GM12865 (cell line): ENCODE measurements around the gene AP3B1.
"Not testable (repeated sequence)": the region's sequence is repeated elsewhere in the genome, so short reads cannot be mapped to it uniquely, and the experiment has no call there.

Source experiments
- DNase-seq: peaks from one replicate; pipeline ENCODE4 v3.0.0; 2010; ENCODE audit warnings: low read depth
- H3K4me3 ChIP-seq: 2 replicates; pipeline ENCODE4 v1.5.1; 2011; ENCODE audit warnings: mild to moderate bottlenecking, low read depth, low read length, control low read depth
- TF ChIP-seq, protein P1 (sequence below): IDR thresholded peaks from 2 replicates; pipeline ENCODE4 v1.5.1; 2011; ENCODE audit warnings: low read length, control low read depth, low read depth, inconsistent platforms; ENCODE audit not compliant: insufficient read depth; ENCODE audit errors: missing control alignments

AP3B1 gene

GRCh38 chr5:78090002-78090401 is 204.5 kb downstream of the AP3B1 start:
- H3K4me3 ChIP-seq: no peak overlapping the region
- TF ChIP-seq, protein P1, sequence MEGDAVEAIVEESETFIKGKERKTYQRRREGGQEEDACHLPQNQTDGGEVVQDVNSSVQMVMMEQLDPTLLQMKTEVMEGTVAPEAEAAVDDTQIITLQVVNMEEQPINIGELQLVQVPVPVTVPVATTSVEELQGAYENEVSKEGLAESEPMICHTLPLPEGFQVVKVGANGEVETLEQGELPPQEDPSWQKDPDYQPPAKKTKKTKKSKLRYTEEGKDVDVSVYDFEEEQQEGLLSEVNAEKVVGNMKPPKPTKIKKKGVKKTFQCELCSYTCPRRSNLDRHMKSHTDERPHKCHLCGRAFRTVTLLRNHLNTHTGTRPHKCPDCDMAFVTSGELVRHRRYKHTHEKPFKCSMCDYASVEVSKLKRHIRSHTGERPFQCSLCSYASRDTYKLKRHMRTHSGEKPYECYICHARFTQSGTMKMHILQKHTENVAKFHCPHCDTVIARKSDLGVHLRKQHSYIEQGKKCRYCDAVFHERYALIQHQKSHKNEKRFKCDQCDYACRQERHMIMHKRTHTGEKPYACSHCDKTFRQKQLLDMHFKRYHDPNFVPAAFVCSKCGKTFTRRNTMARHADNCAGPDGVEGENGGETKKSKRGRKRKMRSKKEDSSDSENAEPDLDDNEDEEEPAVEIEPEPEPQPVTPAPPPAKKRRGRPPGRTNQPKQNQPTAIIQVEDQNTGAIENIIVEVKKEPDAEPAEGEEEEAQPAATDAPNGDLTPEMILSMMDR: no peak
- no peak for DNase-seq

DNA sequence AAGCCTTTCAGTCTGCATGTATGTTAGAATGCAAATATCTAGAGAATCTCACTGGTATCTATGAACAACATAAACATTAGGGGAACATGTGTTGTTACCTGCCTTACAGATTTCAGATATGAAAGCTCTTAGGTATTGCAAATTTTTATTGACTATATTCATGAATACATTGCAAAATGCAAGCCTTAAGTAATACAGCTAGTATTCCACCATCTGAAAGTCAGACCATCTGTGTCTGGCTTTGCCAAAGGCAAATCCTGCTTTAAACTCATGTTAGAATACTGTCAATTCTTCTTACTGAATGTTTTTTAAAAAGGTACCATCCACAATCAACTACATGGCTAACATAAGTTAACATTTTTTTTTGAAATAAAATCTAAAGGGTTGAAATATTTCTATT is 215.6 kb downstream of the AP3B1 start:
- TF ChIP-seq, protein P1: no peak
- H3K4me3 ChIP-seq: no peak overlapping the region
- DNase-seq: no peak

DNA sequence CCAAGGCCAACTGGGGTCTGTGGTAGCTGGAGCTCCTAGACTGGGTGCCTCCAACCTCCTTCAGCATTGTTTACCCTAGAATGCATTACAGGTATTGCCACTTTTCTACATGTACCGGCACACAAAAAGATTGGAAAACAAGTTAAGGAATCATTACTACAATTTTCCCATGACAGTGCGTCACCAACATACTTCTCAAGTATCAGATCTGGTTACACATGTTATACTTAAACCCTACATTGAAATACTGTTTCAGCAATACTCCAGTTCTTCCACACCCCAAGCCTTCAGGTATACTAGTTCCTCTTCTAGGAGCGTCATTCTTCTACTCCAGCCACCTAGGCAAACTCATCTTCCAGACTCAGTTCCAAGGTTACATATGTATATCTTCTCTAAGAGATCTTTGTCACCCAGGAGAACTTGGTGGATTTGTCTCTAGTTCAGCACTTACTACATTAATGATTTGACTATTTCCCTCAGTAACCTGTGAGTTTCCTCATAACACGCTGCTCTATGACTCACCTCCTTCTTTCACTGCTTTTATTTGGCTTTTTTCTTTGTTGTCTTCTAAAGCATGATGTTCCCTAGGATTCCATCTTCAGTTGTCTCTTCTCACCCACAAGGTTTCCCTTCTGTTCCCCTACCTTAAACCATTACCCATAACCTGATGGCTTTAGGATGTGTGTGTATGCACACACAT is 217.0 kb downstream of the AP3B1 start:
- TF ChIP-seq, protein P1: no peak
- no peak overlapping the region for H3K4me3 ChIP-seq
- no peak for DNase-seq

GRCh38 chr5:78076351-78076750 is 218.1 kb downstream of the AP3B1 start:
- TF ChIP-seq, protein P1: no peak
- H3K4me3 ChIP-seq: no peak overlapping the region
- no peak for DNase-seq

GRCh38 chr5:78075301-78075700 is 219.2 kb downstream of the AP3B1 start:
- no peak overlapping the region for H3K4me3 ChIP-seq
- TF ChIP-seq, protein P1: no peak
- no peak for DNase-seq

DNA sequence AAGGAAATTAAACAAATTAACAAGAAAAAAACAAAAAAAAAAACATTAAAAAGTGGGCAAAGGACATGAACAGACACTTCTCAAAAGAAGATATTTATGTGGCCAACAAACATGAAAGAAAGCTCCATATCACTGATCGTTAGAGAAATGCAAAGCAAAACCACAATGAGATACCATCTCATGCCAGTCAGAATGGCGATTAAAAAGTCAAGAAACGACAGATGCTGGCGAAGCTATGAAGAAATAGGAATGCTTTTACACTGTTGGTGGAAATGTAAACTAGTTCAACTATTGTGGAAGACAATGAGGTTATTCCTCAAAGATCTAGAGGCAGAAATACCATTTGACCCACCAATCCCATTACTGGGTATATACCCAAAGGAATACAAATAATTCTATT is 223.8 kb downstream of the AP3B1 start:
- not testable (repeated sequence) for H3K4me3 ChIP-seq, DNase-seq

DNA sequence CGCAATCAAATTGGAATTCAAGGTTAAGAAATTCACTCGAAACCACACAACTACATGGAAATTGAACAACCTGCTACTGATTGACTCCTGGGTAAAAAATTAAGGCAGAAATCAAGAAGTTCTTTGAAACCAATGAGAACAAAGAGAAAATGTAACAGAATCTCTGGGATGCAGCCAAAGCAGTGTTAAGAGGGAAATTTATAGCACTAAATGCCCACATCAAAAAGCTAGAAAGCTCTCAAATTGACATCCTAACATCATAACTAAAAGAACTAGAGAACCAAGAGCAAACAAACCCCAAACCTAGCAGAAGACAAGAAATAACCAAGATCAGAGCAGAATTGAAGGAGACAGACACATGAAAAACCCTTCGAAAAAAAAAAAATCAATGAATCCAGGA is 226.9 kb downstream of the AP3B1 start:
- DNase-seq, H3K4me3 ChIP-seq: not testable (repeated sequence)

DNA sequence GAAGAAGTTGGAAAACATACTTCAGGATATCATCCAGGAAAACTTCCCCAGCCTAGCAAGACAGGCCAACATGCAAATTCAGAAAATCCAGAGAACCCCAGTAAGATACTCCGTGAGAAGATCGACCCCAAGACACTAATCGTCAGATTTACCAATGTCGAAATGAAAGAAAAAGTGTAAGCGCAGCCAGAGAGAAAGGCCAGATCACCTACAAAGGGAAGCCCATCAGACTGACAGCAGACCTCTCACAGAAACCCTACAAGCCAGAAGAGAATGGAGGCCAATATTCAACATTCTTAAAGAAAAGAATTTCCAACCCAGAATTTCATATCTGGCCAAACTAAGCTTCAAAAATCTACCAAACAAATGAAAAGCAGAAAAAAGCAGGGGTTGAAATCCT is 227.8 kb downstream of the AP3B1 start:
- H3K4me3 ChIP-seq, DNase-seq: not testable (repeated sequence)
